HepG2 (cell line): ENCODE data around the gene TMEM134. TPM values are rescaled to one million over a fixed set of nuclear protein-coding genes. Genes with fewer than 3 reads are reported as not detected.

Source experiments
- BRCA1 ChIP-seq: sonication (generic); formaldehyde crosslinking; IDR thresholded peaks from 2 replicates; pipeline ENCODE4 v1.4.0; 2020; ENCODE audit warnings: missing genetic modification reagents
- CHCHD3 ChIP-seq: sonication (generic); formaldehyde crosslinking; IDR thresholded peaks from 2 replicates; pipeline ENCODE4 v1.8.0; 2022; ENCODE audit warnings: mild to moderate bottlenecking, missing genetic modification reagents, moderate library complexity
- MAZ ChIP-seq, 2 experiments: sonication (generic) in 1 of 2; formaldehyde crosslinking in 1 of 2; IDR thresholded peaks; 2 replicates each; pipeline versions ENCODE4 v1.5.0 to v1.6.1; 2012 to 2020; ENCODE audit warnings: low read depth in 2 of 2, mild to moderate bottlenecking in 2 of 2, borderline replicate concordance in 1 of 2, improper control_type of control experiment in 1 of 2, low read length in 1 of 2, missing genetic modification reagents in 1 of 2, moderate library complexity in 1 of 2
- PPARG ChIP-seq: conservative IDR thresholded peaks from 2 replicates; pipeline ENCODE4 v1.6.1; 2016; ENCODE audit warnings: missing biosample characterization, missing genetic modification reagents
- SMC3 ChIP-seq: IDR thresholded peaks from 2 replicates; pipeline ENCODE4 v1.6.1; 2011; ENCODE audit warnings: low read length, improper control_type of control experiment
- SRF ChIP-seq: IDR thresholded peaks from 2 replicates; pipeline ENCODE4 v1.6.1; 2011; ENCODE audit warnings: mild to moderate bottlenecking, low read depth, low read length, moderate library complexity
- TBP ChIP-seq: sonication (generic); formaldehyde crosslinking; IDR thresholded peaks from 2 replicates; pipeline ENCODE4 v1.5.0; 2020; ENCODE audit warnings: missing genetic modification reagents
- TEAD2 ChIP-seq: sonication (generic); formaldehyde crosslinking; IDR thresholded peaks from 2 replicates; pipeline ENCODE4 v1.9.0; 2021; ENCODE audit warnings: missing genetic modification reagents
- THYN1 ChIP-seq: sonication (generic); formaldehyde crosslinking; IDR thresholded peaks from 2 replicates; pipeline ENCODE4 v1.8.1; 2023; ENCODE audit warnings: low read depth, mild to moderate bottlenecking, moderate library complexity, missing genetic modification reagents, borderline replicate concordance
- ZNF33A ChIP-seq: sonication (generic); formaldehyde crosslinking; IDR thresholded peaks from 2 replicates; pipeline ENCODE4 v1.5.1; 2020; ENCODE audit warnings: missing genetic modification reagents, mild to moderate bottlenecking, moderate library complexity, borderline replicate concordance
- ZNF33B ChIP-seq: sonication (generic); formaldehyde crosslinking; IDR thresholded peaks from 2 replicates; pipeline ENCODE4 v1.5.1; 2020; ENCODE audit warnings: mild to moderate bottlenecking, missing genetic modification reagents
- ZNF484 ChIP-seq: sonication (generic); formaldehyde crosslinking; IDR thresholded peaks from 2 replicates; pipeline ENCODE4 v1.5.1; 2020; ENCODE audit warnings: mild to moderate bottlenecking, low read depth, missing genetic modification reagents, borderline replicate concordance
- ZNF569 ChIP-seq: sonication (generic); formaldehyde crosslinking; IDR thresholded peaks from 2 replicates; pipeline ENCODE4 v1.5.0; 2020; ENCODE audit warnings: mild to moderate bottlenecking, missing genetic modification reagents, moderate library complexity, borderline replicate concordance
- ZNF724P ChIP-seq: sonication (generic); formaldehyde crosslinking; IDR thresholded peaks from 2 replicates; pipeline ENCODE4 v1.8.0; 2022; ENCODE audit warnings: missing genetic modification reagents, borderline replicate concordance
- polyA plus RNA-seq, 8 experiments: library from polyadenylated mRNA; depleted of rRNA in 3 of 8; stranded (reverse) in 7 of 8; unstranded in 1 of 8; fragments of >200 nt; fragmentation: Illumina TruSeq in 4 of 8; extraction: Trizol in 4 of 8; gene quantifications; 2 replicates each; pipeline versions ENCODE4 v1.2.1 to v1.2.3, GENCODE V29; 2011 to 2016; ENCODE audit warnings: low read depth in 4 of 8, missing spikeins in 1 of 8, mixed read lengths in 1 of 8; ENCODE audit not compliant: insufficient read depth in 1 of 8
- total RNA-seq, 5 experiments: library from RNA; depleted of rRNA; stranded (reverse); fragments of >200 nt; fragmentation: Illumina TruSeq; extraction: Trizol; gene quantifications; 2 replicates each; pipeline ENCODE4 v1.2.3, GENCODE V29; 2016; ENCODE audit warnings: low read depth in 1 of 5
- TF ChIP-seq, protein P1 (sequence below): sonication (generic); formaldehyde crosslinking; IDR thresholded peaks from 2 replicates; pipeline ENCODE4 v1.4.0; 2020; ENCODE audit warnings: mild to moderate bottlenecking, missing genetic modification reagents
- TF ChIP-seq, protein P2 (sequence below), 2 experiments: fragments of 450-650 bp in 1 of 2; sonication (generic) in 1 of 2; formaldehyde crosslinking in 1 of 2; IDR thresholded peaks; 2 replicates each; pipeline versions ENCODE4 v1.6.1 to v1.8.0; 2016 to 2022; ENCODE audit warnings: antibody characterized with exemption in 1 of 2, mild to moderate bottlenecking in 1 of 2, missing genetic modification reagents in 1 of 2
- TF ChIP-seq, protein P3 (sequence below): sonication (generic); formaldehyde crosslinking; IDR thresholded peaks from 2 replicates; pipeline ENCODE4 v1.5.1; 2020; ENCODE audit warnings: missing genetic modification reagents, mild to moderate bottlenecking, borderline replicate concordance

TMEM134 gene
- total and polyA plus RNA-seq, 2 of the 13 experiments (the other 11 are each of a cell fraction or from before 2014, with no cell fraction given), result 6.9 to 26.9 TPM

DNA sequence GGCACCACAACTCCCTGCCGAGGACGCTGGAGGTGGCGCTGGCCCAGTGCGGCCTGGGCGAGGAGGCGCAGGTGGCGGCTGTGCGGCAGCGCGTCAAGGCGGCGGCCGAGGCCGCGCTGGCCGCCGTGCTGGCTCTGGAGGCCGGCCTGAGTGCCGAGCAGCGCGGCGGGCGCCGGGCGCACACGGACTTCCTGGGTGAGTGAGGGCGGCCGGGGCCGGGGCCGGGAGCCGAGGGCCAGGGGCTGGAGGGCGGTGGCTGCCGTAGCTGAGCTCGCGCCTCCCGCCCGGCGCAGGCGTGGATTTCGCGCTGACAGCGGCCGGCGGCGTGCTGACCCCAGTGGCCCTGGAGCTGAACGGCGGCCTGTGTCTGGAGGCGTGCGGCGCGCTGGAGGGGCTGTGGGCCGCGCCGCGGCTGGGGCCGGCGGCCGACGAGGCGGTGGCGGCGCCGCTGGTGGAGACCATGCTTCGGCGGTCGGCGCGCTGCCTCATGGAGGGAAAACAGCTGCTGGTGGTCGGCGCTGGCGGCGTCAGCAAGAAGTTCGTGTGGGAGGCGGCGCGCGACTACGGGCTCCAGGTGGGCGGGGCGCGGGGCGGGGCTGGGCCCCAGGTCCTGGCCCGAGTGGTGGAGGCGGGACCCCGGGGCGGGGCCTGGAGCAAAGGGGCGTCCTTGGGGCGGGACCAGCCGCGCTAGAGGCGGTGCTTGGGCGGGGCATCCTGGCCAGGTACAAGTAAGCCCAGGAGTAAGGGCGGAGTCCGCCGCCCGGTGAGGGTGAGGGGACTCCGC is 48.2 kb downstream of the TMEM134 start (continued):
- TF ChIP-seq THYN1, result no peak
- TF ChIP-seq MAZ (IDR thresholded peaks at IDR 0.05; ENCODE audit: borderline replicate concordance, low read depth, low read length), result no peak
- TF ChIP-seq MAZ (CRISPR knock-in tag; IDR thresholded peaks at IDR 0.05; ENCODE audit: low read depth), result peak; percentile 85
- no peak for TF ChIP-seq ZNF33A
- TF ChIP-seq, protein P1, sequence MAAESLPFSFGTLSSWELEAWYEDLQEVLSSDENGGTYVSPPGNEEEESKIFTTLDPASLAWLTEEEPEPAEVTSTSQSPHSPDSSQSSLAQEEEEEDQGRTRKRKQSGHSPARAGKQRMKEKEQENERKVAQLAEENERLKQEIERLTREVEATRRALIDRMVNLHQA (CRISPR knock-in tag), result no peak
- TF ChIP-seq, protein P2, sequence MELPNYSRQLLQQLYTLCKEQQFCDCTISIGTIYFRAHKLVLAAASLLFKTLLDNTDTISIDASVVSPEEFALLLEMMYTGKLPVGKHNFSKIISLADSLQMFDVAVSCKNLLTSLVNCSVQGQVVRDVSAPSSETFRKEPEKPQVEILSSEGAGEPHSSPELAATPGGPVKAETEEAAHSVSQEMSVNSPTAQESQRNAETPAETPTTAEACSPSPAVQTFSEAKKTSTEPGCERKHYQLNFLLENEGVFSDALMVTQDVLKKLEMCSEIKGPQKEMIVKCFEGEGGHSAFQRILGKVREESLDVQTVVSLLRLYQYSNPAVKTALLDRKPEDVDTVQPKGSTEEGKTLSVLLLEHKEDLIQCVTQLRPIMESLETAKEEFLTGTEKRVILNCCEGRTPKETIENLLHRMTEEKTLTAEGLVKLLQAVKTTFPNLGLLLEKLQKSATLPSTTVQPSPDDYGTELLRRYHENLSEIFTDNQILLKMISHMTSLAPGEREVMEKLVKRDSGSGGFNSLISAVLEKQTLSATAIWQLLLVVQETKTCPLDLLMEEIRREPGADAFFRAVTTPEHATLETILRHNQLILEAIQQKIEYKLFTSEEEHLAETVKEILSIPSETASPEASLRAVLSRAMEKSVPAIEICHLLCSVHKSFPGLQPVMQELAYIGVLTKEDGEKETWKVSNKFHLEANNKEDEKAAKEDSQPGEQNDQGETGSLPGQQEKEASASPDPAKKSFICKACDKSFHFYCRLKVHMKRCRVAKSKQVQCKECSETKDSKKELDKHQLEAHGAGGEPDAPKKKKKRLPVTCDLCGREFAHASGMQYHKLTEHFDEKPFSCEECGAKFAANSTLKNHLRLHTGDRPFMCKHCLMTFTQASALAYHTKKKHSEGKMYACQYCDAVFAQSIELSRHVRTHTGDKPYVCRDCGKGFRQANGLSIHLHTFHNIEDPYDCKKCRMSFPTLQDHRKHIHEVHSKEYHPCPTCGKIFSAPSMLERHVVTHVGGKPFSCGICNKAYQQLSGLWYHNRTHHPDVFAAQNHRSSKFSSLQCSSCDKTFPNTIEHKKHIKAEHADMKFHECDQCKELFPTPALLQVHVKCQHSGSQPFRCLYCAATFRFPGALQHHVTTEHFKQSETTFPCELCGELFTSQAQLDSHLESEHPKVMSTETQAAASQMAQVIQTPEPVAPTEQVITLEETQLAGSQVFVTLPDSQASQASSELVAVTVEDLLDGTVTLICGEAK (IDR thresholded peaks at IDR 0.05), result no peak
- TF ChIP-seq, protein P2 (CRISPR knock-in tag; IDR thresholded peaks at IDR 0.05), result no peak
- no peak for TF ChIP-seq SMC3
- no peak for TF ChIP-seq TEAD2 (CRISPR knock-in tag)
- TF ChIP-seq BRCA1 (CRISPR knock-in tag), result no peak
- TF ChIP-seq CHCHD3 (CRISPR knock-in tag), result no peak
- TF ChIP-seq TBP (CRISPR knock-in tag), result no peak
- TF ChIP-seq SRF, result no peak
- TF ChIP-seq PPARG (CRISPR knock-in tag), result no peak
- no peak for TF ChIP-seq ZNF484 (CRISPR knock-in tag)
- TF ChIP-seq ZNF33B (CRISPR knock-in tag), result no peak
- TF ChIP-seq, protein P3, sequence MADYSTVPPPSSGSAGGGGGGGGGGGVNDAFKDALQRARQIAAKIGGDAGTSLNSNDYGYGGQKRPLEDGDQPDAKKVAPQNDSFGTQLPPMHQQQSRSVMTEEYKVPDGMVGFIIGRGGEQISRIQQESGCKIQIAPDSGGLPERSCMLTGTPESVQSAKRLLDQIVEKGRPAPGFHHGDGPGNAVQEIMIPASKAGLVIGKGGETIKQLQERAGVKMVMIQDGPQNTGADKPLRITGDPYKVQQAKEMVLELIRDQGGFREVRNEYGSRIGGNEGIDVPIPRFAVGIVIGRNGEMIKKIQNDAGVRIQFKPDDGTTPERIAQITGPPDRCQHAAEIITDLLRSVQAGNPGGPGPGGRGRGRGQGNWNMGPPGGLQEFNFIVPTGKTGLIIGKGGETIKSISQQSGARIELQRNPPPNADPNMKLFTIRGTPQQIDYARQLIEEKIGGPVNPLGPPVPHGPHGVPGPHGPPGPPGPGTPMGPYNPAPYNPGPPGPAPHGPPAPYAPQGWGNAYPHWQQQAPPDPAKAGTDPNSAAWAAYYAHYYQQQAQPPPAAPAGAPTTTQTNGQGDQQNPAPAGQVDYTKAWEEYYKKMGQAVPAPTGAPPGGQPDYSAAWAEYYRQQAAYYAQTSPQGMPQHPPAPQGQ, result no peak
- TF ChIP-seq ZNF569 (CRISPR knock-in tag), result no peak
- no peak for TF ChIP-seq ZNF724P (CRISPR knock-in tag)
